Ovary (tissue), 3 donors: Measurements from ENCODE around the gene PTPRG.

Experiments
- POLR2A ChIP-seq: fragments of 450-650 bp; IDR thresholded peaks from one replicate; pipeline ENCODE4 v1.6.1; 2017; ENCODE audit warnings: antibody characterized with exemption, mild to moderate bottlenecking, moderate library complexity
- TF ChIP-seq, protein P1 (sequence below), 3 donors: fragments of 450-650 bp in 2 of 3; fragments of 200-600 bp in 1 of 3; IDR thresholded peaks; one replicate each; pipeline versions ENCODE4 v1.5.1 to v1.8.0; 2016 to 2022; ENCODE audit warnings: antibody characterized with exemption in 3 of 3, mild to moderate bottlenecking in 1 of 3
- donor health status: DM: no; HTN: no; CAD: no.

DNA sequence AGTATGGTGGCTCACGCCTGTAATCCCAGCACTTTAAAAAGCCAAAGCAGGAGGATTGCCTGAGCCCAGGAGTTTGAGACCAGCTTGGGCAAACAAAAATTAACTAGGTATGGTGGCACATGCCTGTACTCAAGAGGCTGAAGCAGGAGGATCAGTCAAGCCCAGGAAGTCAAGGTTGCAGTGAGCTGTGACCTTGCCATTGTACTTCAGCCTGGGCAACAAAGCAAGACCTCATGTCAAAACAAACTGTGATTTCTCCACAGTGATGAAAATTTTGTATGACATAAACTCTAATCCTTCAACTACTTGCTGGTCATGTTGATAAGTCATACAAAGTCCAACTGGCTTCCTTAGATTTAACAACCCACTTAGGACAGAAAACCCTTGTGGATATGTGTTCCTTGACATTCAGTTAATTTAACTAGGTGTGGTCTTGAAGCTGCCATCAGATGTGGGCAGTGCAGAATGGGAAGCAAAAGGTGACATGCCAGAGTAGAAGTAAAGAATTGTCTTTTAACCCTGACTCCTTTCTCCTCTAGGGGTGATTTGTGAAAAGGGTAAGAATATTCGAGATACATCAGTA is 263.3 kb downstream of the PTPRG start:
- TF ChIP-seq, protein P1, sequence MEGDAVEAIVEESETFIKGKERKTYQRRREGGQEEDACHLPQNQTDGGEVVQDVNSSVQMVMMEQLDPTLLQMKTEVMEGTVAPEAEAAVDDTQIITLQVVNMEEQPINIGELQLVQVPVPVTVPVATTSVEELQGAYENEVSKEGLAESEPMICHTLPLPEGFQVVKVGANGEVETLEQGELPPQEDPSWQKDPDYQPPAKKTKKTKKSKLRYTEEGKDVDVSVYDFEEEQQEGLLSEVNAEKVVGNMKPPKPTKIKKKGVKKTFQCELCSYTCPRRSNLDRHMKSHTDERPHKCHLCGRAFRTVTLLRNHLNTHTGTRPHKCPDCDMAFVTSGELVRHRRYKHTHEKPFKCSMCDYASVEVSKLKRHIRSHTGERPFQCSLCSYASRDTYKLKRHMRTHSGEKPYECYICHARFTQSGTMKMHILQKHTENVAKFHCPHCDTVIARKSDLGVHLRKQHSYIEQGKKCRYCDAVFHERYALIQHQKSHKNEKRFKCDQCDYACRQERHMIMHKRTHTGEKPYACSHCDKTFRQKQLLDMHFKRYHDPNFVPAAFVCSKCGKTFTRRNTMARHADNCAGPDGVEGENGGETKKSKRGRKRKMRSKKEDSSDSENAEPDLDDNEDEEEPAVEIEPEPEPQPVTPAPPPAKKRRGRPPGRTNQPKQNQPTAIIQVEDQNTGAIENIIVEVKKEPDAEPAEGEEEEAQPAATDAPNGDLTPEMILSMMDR (IDR thresholded peaks at IDR 0.05) = no peak
- TF ChIP-seq POLR2A = no peak
